Caki2 (cell line): ENCODE data around the gene RELN. TPM values are rescaled to one million over a fixed set of nuclear protein-coding genes. Genes with fewer than 3 reads are reported as not detected.
A peak's percentile ranks its signal among the peaks of the same experiment; 100 is the strongest.

Source experiments
- DNase-seq: peaks from one replicate; pipeline ENCODE4 v3.0.0-alpha.2; 2015; ENCODE audit warnings: low read depth
- in situ Hi-C: cut with HindIII; loops from 2 replicates; pipeline ENCODE4 v1.10.0; 2016; ENCODE audit warnings: low sequenced_read_pairs, low pct_unique_long_range_greater_than_20kb, mixed read lengths
- total RNA-seq: library from RNA; depleted of rRNA; stranded (reverse); fragments of >200 nt; shearing (Covaris generic); gene quantifications from 2 replicates; pipeline ENCODE4 v1.2.3, GENCODE V29; 2014; ENCODE audit warnings: low replicate concordance; rRNA removed

The RELN gene
- total RNA-seq, 1 experiment from 2014 or later = 17.8 TPM

- peak; percentile 48 for DNase-seq
- in situ Hi-C loops = no loop called here
These were observed 542.1 kb downstream of the RELN start for GRCh38 chr7:103447073-103447960.

- peak; percentile 27 for DNase-seq
- in situ Hi-C loops = no loop called here
These were observed 543.4 kb downstream of the RELN start, which contains the start of gene SLC26A5 for GRCh38 chr7:103446049-103446520. TSS of gene SLC26A5 (minus strand) at chr7:103446207. CDS start at chr7:103421514, 24,693 bp downstream.

GRCh38 chr7:103445228-103446048, 544.0 kb downstream of the RELN start:
- in situ Hi-C loops = no loop called here
- DNase-seq = no peak

- in situ Hi-C loops = no loop called here
- DNase-seq = no peak
These were observed 549.8 kb downstream of the RELN start for GRCh38 chr7:103439661-103440060.

- no peak for DNase-seq
- in situ Hi-C loops = no loop called here
These were observed 551.8 kb downstream of the RELN start for GRCh38 chr7:103437623-103438022.

GRCh38 chr7:103432712-103433111, 556.7 kb downstream of the RELN start:
- in situ Hi-C loops = no loop called here
- DNase-seq = no peak

- in situ Hi-C loops = no loop called here
These were observed 564.3 kb downstream of the RELN start for GRCh38 chr7:103425177-103425576.

GRCh38 chr7:103423467-103424179, 565.8 kb downstream of the RELN start:
- in situ Hi-C loops = no loop called here
- no peak for DNase-seq

More at GRCh38 chr7:103425177-103425576, 564.3 kb downstream of the RELN start:
- DNase-seq = no peak

Other genes starting within 250 kb of the RELN start
- 84.1 and 90.7 TPM in 2 replicates for gene ORC5, start 218.4 kb upstream of the RELN start, total RNA-seq